Measurements from ENCODE around the gene THEM4.

- no peak for TF ChIP-seq EZH2 (IDR thresholded peaks at IDR 0.05; ENCODE audit: borderline replicate concordance, low read depth, low read length, poor library complexity, severe bottlenecking)
- TF ChIP-seq CTCF (conservative IDR thresholded peaks at IDR 0.05; ENCODE audit: low read depth, low read length), result no peak
These were observed 7.5 kb upstream of the THEM4 start for GRCh38 chr1:151916726-151917370.

Measured in A673 (cell line).